Retina (tissue), 1 donor: ENCODE data around the gene ELMOD2.
"Not testable (repeated sequence)": the region's sequence is repeated elsewhere in the genome, so short reads cannot be mapped to it uniquely, and the experiment has no call there.

Source experiments
- DNase-seq: peaks from one replicate; pipeline ENCODE4 v3.0.0-alpha.2; 2016

ELMOD2 gene

GRCh38 chr4:140523857-140524742 lies at the start of gene ELMOD2:
Gene ELMOD2, plus strand, starts transcription at chr4:140524168. Its CDS starts 1,261 bp downstream, at chr4:140525429.
- peak; percentile 98 for DNase-seq

- no peak for DNase-seq
These were observed 40.5 kb upstream of the ELMOD2 start for GRCh38 chr4:140483445-140483844.

- no peak for DNase-seq
These were observed 38.0 kb upstream of the ELMOD2 start for GRCh38 chr4:140485939-140486338.

- no peak for DNase-seq
These were observed 26.6 kb upstream of the ELMOD2 start for GRCh38 chr4:140497405-140497746.

- DNase-seq: peak; percentile 83
These were observed 26.0 kb upstream of the ELMOD2 start, which contains the start of gene MGAT4D for GRCh38 chr4:140497747-140498636. Gene MGAT4D, minus strand, starts transcription at chr4:140498293. Its CDS starts 71 bp downstream, at chr4:140498222.

GRCh38 chr4:140499391-140499790 lies 24.6 kb upstream of the ELMOD2 start:
- peak; percentile 57 for DNase-seq

- no peak for DNase-seq
These were observed 19.7 kb upstream of the ELMOD2 start for GRCh38 chr4:140504261-140504660.

- DNase-seq: not testable (repeated sequence)
These were observed 10.2 kb upstream of the ELMOD2 start for GRCh38 chr4:140513765-140514164.

- no peak for DNase-seq
These were observed 8.5 kb upstream of the ELMOD2 start for GRCh38 chr4:140515423-140515822.

- no peak for DNase-seq
These were observed 555 bp upstream of the ELMOD2 start for GRCh38 chr4:140523370-140523856.

- DNase-seq: no peak
These were observed 5.5 kb downstream of the ELMOD2 start for GRCh38 chr4:140529434-140529833.

GRCh38 chr4:140533951-140534480 lies 10.0 kb downstream of the ELMOD2 start:
- DNase-seq: no peak

GRCh38 chr4:140556372-140557085 lies 32.6 kb downstream of the ELMOD2 start:
- DNase-seq: no peak

- no peak for DNase-seq
These were observed 34.0 kb downstream of the ELMOD2 start for GRCh38 chr4:140557831-140558435.

GRCh38 chr4:140559696-140560095 lies 35.7 kb downstream of the ELMOD2 start:
- no peak for DNase-seq

GRCh38 chr4:140568507-140569306 lies 44.7 kb downstream of the ELMOD2 start, which contains the start of gene UCP1:
Gene UCP1, minus strand, starts transcription at chr4:140568961. Its CDS starts 232 bp downstream, at chr4:140568729.
- peak; percentile 75 for DNase-seq

- no peak for DNase-seq
These were observed 45.3 kb downstream of the ELMOD2 start for GRCh38 chr4:140569307-140569638.

GRCh38 chr4:140571620-140572019 lies 47.7 kb downstream of the ELMOD2 start:
- no peak for DNase-seq

GRCh38 chr4:140575489-140575888 lies 51.5 kb downstream of the ELMOD2 start:
- DNase-seq: no peak

- peak; percentile 55 for DNase-seq
These were observed 55.3 kb downstream of the ELMOD2 start for GRCh38 chr4:140579278-140579677.

GRCh38 chr4:140581078-140581477 lies 57.1 kb downstream of the ELMOD2 start:
- DNase-seq: no peak
